Measurements from ENCODE around the gene KCNAB2.

DNA sequence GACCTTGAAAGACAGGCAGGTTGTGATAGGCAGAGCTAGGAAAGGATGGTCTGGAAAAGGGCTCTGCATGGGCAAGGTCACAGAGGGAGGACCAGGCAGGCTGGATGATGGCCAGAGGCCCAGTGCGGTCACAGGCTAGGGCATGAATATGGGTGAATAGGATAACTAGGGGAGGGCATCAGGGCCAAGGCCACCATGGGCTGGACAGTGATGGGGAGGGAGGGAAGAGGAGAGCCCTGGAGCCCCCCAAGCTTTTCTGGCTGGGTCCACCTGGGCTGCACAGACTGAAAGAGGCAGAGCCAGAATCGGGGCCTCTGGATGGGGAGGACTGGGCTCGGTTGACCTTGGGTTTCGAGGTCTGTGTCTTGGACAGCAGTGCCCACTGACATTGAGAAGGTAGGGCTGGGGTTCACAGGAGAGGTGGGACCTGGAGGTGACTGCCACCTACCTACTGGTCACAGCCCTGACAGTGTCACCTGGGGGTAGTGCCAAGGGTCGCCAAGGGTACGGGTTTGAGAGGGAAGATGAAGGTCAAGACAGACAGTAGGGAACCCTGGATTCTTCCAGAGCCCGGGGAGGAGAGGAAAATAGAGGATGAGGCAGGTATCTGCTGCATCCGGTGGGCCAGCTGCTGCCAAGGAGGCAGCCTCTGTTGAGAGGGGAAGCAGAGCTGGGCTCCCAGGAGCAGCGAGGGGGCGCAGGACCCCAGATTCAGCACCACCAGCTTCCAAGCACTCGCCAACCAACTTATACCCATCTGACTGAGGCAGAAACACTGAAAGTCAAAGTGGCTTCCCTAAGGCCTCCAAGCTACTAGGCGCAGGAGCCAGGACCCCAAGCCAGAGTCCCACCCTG, 47.4 kb upstream of the KCNAB2 start:
- TF ChIP-seq, protein P1, sequence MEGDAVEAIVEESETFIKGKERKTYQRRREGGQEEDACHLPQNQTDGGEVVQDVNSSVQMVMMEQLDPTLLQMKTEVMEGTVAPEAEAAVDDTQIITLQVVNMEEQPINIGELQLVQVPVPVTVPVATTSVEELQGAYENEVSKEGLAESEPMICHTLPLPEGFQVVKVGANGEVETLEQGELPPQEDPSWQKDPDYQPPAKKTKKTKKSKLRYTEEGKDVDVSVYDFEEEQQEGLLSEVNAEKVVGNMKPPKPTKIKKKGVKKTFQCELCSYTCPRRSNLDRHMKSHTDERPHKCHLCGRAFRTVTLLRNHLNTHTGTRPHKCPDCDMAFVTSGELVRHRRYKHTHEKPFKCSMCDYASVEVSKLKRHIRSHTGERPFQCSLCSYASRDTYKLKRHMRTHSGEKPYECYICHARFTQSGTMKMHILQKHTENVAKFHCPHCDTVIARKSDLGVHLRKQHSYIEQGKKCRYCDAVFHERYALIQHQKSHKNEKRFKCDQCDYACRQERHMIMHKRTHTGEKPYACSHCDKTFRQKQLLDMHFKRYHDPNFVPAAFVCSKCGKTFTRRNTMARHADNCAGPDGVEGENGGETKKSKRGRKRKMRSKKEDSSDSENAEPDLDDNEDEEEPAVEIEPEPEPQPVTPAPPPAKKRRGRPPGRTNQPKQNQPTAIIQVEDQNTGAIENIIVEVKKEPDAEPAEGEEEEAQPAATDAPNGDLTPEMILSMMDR (IDR thresholded peaks at IDR 0.05; ENCODE audit: low read length), result no peak
- no peak for TF ChIP-seq EZH2 (IDR thresholded peaks at IDR 0.05; ENCODE audit: borderline replicate concordance, low read length)
